HEK293 (cell line): Measurements from ENCODE around the gene CLCNKB.

Experiments used
- CTCF ChIA-PET: fragments of 350-600 bp; formaldehyde crosslinking; extraction: SDS; loops from one replicate; lab custom pipeline; 2021; ENCODE audit warnings: antibody characterized with exemption; lab: Yijun Ruan, JAX
- POLR2A ChIA-PET: fragments of 300-600 bp; formaldehyde crosslinking; extraction: SDS; loops from one replicate; lab custom pipeline; 2020; ENCODE audit warnings: antibody characterized with exemption, inconsistent platforms; lab: Yijun Ruan, JAX
- H3K27ac ChIP-seq: fragments of 200-500 bp; sonication (Bioruptor generic); 2 replicates; pipeline ENCODE4 v1.5.1; 2014; ENCODE audit warnings: low read depth, low read length, control low read depth, inconsistent platforms; ENCODE audit errors: extremely low read depth
- H3K36me3 ChIP-seq, 2 experiments: fragments of 200-500 bp in 1 of 2; sonication (Bioruptor generic) in 1 of 2; 1 replicate in 1 of 2; 2 replicates in 1 of 2; pipeline ENCODE4 v1.5.1; 2014 to 2017; ENCODE audit warnings: inconsistent platforms in 2 of 2, low read length in 2 of 2; ENCODE audit not compliant: control insufficient read depth in 2 of 2, insufficient read depth in 1 of 2
- H3K4me1 ChIP-seq: fragments of 200-500 bp; sonication (Bioruptor generic); 2 replicates; pipeline ENCODE4 v1.5.1; 2014; ENCODE audit warnings: mild to moderate bottlenecking, low read length, inconsistent platforms; ENCODE audit not compliant: control insufficient read depth, insufficient read depth
- H3K4me3 ChIP-seq: 2 replicates; pipeline ENCODE4 v1.5.1; 2011; ENCODE audit warnings: low read depth, mild to moderate bottlenecking, control low read depth, low read length, moderate library complexity
- H3K9me3 ChIP-seq: fragments of 200-500 bp; sonication (Bioruptor generic); 2 replicates; pipeline ENCODE4 v1.5.1; 2014; ENCODE audit warnings: low read depth, low read length, inconsistent platforms; ENCODE audit not compliant: control insufficient read depth, insufficient read depth
- KLF7 ChIP-seq: fragments of 450-650 bp; formaldehyde crosslinking; IDR thresholded peaks from 2 replicates; pipeline ENCODE4 v1.5.1; 2016; ENCODE audit warnings: missing biosample characterization, missing genetic modification characterization, borderline replicate concordance
- YY1 ChIP-seq: fragments of 450-650 bp; formaldehyde crosslinking; IDR thresholded peaks from 2 replicates; pipeline ENCODE4 v1.5.1; 2018; ENCODE audit warnings: missing biosample characterization, missing genetic modification characterization
- ZBTB17 ChIP-seq: fragments of 450-650 bp; formaldehyde crosslinking; IDR thresholded peaks from 2 replicates; pipeline ENCODE4 v1.5.1; 2016; ENCODE audit warnings: missing biosample characterization, missing genetic modification characterization
- ZFHX2 ChIP-seq: fragments of 450-650 bp; formaldehyde crosslinking; conservative IDR thresholded peaks from 2 replicates; pipeline ENCODE4 v1.5.1; 2016; ENCODE audit warnings: missing biosample characterization, missing genetic modification characterization
- ZFP3 ChIP-seq: fragments of 450-650 bp; formaldehyde crosslinking; IDR thresholded peaks from 2 replicates; pipeline ENCODE4 v1.5.1; 2016; ENCODE audit warnings: low read depth, missing biosample characterization, missing genetic modification characterization
- ZNF157 ChIP-seq: fragments of 450-650 bp; formaldehyde crosslinking; IDR thresholded peaks from 2 replicates; pipeline ENCODE4 v1.5.1; 2016; ENCODE audit warnings: missing biosample characterization, missing genetic modification characterization
- ZNF223 ChIP-seq: fragments of 450-650 bp; formaldehyde crosslinking; IDR thresholded peaks from 2 replicates; pipeline ENCODE4 v1.5.1; 2016; ENCODE audit warnings: missing biosample characterization, missing genetic modification characterization
- ZNF266 ChIP-seq: fragments of 450-650 bp; formaldehyde crosslinking; IDR thresholded peaks from 2 replicates; pipeline ENCODE4 v1.5.1; 2016; ENCODE audit warnings: missing biosample characterization, missing genetic modification characterization, low read depth
- ZNF311 ChIP-seq: fragments of 450-650 bp; formaldehyde crosslinking; IDR thresholded peaks from 2 replicates; pipeline ENCODE4 v1.5.1; 2017; ENCODE audit warnings: missing biosample characterization, missing genetic modification characterization, borderline replicate concordance
- ZNF366 ChIP-seq: fragments of 450-650 bp; formaldehyde crosslinking; conservative IDR thresholded peaks from 2 replicates; pipeline ENCODE4 v1.5.1; 2016; ENCODE audit warnings: missing biosample characterization, missing genetic modification characterization
- ZNF473 ChIP-seq: fragments of 450-650 bp; formaldehyde crosslinking; IDR thresholded peaks from 2 replicates; pipeline ENCODE4 v1.5.1; 2017; ENCODE audit warnings: missing biosample characterization, missing genetic modification characterization
- ZNF518A ChIP-seq: fragments of 450-650 bp; formaldehyde crosslinking; conservative IDR thresholded peaks from 2 replicates; pipeline ENCODE4 v1.5.1; 2016; ENCODE audit warnings: low read depth, missing biosample characterization, missing genetic modification characterization
- ZNF548 ChIP-seq: fragments of 450-650 bp; formaldehyde crosslinking; IDR thresholded peaks from 2 replicates; pipeline ENCODE4 v1.5.1; 2016; ENCODE audit warnings: missing biosample characterization, missing genetic modification characterization
- ZNF707 ChIP-seq: fragments of 450-650 bp; formaldehyde crosslinking; IDR thresholded peaks from 2 replicates; pipeline ENCODE4 v1.5.1; 2016; ENCODE audit warnings: missing biosample characterization, missing genetic modification characterization
- ZNF791 ChIP-seq: fragments of 450-650 bp; formaldehyde crosslinking; IDR thresholded peaks from 2 replicates; pipeline ENCODE4 v1.5.1; 2016; ENCODE audit warnings: missing biosample characterization, missing genetic modification characterization
- ZNF830 ChIP-seq: fragments of 450-650 bp; IDR thresholded peaks from 2 replicates; pipeline ENCODE4 v1.5.0; 2018; ENCODE audit warnings: missing biosample characterization, missing genetic modification characterization, low read depth, mild to moderate bottlenecking, moderate library complexity
- TF ChIP-seq, protein P1 (sequence below): fragments of 450-650 bp; formaldehyde crosslinking; IDR thresholded peaks from 2 replicates; pipeline ENCODE4 v1.5.1; 2016; ENCODE audit warnings: missing biosample characterization, missing genetic modification characterization
- TF ChIP-seq, protein P2 (sequence below): fragments of 450-650 bp; formaldehyde crosslinking; IDR thresholded peaks from 2 replicates; pipeline ENCODE4 v1.5.1; 2017; ENCODE audit warnings: missing biosample characterization, missing genetic modification characterization
- TF ChIP-seq, protein P3 (sequence below): fragments of 450-650 bp; formaldehyde crosslinking; IDR thresholded peaks from 2 replicates; pipeline ENCODE4 v1.5.1; 2017; ENCODE audit warnings: missing biosample characterization, missing genetic modification characterization
- TF ChIP-seq, protein P4 (sequence below): fragments of 450-650 bp; formaldehyde crosslinking; IDR thresholded peaks from 2 replicates; pipeline ENCODE4 v1.5.1; 2016; ENCODE audit warnings: missing biosample characterization, missing genetic modification characterization

Gene CLCNKB

GRCh38 chr1:16006010-16006409 is 37.6 kb upstream of the CLCNKB start:
- H3K4me1 ChIP-seq = no peaks in the 10 kb centered on the region
- POLR2A ChIA-PET = no interaction called here
- CTCF ChIA-PET = interaction anchor here (0.5 to 1.1 kb wide), 4 partner anchors 48 to 191 kb away, joined by 3 to 4 read pairs (median 3); no protein-coding TSS in a partner anchor

More at GRCh38 chr1:16006010-16006409, 37.6 kb upstream of the CLCNKB start:
- Histone ChIP-seq H3K27ac (no peak overlapping the region), H3K4me3 (no peak overlapping the region), H3K9me3 (no peaks in the 10 kb centered on the region), H3K36me3 (no peaks in the 10 kb centered on the region)
- TF ChIP-seq YY1 (tag by site-specific recombination) = no peak
- TF ChIP-seq, protein P1, sequence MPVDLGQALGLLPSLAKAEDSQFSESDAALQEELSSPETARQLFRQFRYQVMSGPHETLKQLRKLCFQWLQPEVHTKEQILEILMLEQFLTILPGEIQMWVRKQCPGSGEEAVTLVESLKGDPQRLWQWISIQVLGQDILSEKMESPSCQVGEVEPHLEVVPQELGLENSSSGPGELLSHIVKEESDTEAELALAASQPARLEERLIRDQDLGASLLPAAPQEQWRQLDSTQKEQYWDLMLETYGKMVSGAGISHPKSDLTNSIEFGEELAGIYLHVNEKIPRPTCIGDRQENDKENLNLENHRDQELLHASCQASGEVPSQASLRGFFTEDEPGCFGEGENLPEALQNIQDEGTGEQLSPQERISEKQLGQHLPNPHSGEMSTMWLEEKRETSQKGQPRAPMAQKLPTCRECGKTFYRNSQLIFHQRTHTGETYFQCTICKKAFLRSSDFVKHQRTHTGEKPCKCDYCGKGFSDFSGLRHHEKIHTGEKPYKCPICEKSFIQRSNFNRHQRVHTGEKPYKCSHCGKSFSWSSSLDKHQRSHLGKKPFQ = no peak
- TF ChIP-seq ZBTB17 (tag by site-specific recombination) = no peak
- TF ChIP-seq, protein P2, sequence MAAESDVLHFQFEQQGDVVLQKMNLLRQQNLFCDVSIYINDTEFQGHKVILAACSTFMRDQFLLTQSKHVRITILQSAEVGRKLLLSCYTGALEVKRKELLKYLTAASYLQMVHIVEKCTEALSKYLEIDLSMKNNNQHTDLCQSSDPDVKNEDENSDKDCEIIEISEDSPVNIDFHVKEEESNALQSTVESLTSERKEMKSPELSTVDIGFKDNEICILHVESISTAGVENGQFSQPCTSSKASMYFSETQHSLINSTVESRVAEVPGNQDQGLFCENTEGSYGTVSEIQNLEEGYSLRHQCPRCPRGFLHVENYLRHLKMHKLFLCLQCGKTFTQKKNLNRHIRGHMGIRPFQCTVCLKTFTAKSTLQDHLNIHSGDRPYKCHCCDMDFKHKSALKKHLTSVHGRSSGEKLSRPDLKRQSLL (tag by site-specific recombination) = no peak
- no peak for TF ChIP-seq KLF7 (tag by site-specific recombination)
- TF ChIP-seq ZFHX2 (tag by site-specific recombination) = no peak
- no peak for TF ChIP-seq ZNF830 (tag by site-specific recombination)
- no peak for TF ChIP-seq ZNF791 (tag by site-specific recombination)
- TF ChIP-seq, protein P3, sequence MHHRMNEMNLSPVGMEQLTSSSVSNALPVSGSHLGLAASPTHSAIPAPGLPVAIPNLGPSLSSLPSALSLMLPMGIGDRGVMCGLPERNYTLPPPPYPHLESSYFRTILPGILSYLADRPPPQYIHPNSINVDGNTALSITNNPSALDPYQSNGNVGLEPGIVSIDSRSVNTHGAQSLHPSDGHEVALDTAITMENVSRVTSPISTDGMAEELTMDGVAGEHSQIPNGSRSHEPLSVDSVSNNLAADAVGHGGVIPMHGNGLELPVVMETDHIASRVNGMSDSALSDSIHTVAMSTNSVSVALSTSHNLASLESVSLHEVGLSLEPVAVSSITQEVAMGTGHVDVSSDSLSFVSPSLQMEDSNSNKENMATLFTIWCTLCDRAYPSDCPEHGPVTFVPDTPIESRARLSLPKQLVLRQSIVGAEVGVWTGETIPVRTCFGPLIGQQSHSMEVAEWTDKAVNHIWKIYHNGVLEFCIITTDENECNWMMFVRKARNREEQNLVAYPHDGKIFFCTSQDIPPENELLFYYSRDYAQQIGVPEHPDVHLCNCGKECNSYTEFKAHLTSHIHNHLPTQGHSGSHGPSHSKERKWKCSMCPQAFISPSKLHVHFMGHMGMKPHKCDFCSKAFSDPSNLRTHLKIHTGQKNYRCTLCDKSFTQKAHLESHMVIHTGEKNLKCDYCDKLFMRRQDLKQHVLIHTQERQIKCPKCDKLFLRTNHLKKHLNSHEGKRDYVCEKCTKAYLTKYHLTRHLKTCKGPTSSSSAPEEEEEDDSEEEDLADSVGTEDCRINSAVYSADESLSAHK (tag by site-specific recombination) = no peak
- TF ChIP-seq ZNF366 (tag by site-specific recombination) = no peak
- TF ChIP-seq ZFP3 (tag by site-specific recombination) = no peak
- TF ChIP-seq, protein P4, sequence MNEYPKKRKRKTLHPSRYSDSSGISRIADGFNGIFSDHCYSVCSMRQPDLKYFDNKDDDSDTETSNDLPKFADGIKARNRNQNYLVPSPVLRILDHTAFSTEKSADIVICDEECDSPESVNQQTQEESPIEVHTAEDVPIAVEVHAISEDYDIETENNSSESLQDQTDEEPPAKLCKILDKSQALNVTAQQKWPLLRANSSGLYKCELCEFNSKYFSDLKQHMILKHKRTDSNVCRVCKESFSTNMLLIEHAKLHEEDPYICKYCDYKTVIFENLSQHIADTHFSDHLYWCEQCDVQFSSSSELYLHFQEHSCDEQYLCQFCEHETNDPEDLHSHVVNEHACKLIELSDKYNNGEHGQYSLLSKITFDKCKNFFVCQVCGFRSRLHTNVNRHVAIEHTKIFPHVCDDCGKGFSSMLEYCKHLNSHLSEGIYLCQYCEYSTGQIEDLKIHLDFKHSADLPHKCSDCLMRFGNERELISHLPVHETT (tag by site-specific recombination) = no peak
- TF ChIP-seq ZNF548 = no peak
- no peak for TF ChIP-seq ZNF707 (tag by site-specific recombination)
- no peak for TF ChIP-seq ZNF311 (tag by site-specific recombination)
- TF ChIP-seq ZNF223 (tag by site-specific recombination) = no peak
- no peak for TF ChIP-seq ZNF157
- TF ChIP-seq ZNF518A = no peak
- TF ChIP-seq ZNF473 (tag by site-specific recombination) = no peak
- no peak for TF ChIP-seq ZNF266 (tag by site-specific recombination)
